ENCODE results near the gene SNORC. TPM values are rescaled to one million over a fixed set of nuclear protein-coding genes. Genes with fewer than 3 reads are reported as not detected.

The SNORC gene
- total RNA-seq (2014; rRNA removed; shearing (Covaris generic)) (0.63 TPM in 1 of 2 replicates, not detected in the other), polyA plus RNA-seq (2016; fragmentation: Nextera tagmentation; extraction: Ambion mirVana) (0.39 TPM in 1 of 2 replicates, not detected in the other)

GRCh38 chr2:232870018-232870765 lies at the start of gene SNORC:
TSS of gene SNORC (plus strand) at chr2:232870264. CDS start at chr2:232870342, 78 bp downstream.
- Histone ChIP-seq H3K36me3 (ENCODE audit: low read depth) (no peaks in the 10 kb centered on the region), H3K9ac (no peak within 1 kb of the TSS), H3K4me1 (ENCODE audit: insufficient read depth) (no peaks in the 10 kb centered on the region), H3K4me3 (no peak within 1 kb of the TSS), H3K79me2 (ENCODE audit: insufficient read depth) (no peaks in the 10 kb centered on the region), H4K20me1 (ENCODE audit: insufficient read depth) (no peaks in the 10 kb centered on the region), H3K9me3 (ENCODE audit: low read depth) (no peaks in the 10 kb centered on the region), H3K9me2 (ENCODE audit: insufficient read depth) (no peaks in the 10 kb centered on the region), H3F3A (ENCODE audit: insufficient read depth) (no peaks in the 10 kb centered on the region), H3K27me3 (replicated peaks; ENCODE audit: insufficient read depth) (no peaks in the 10 kb centered on the region), H3K4me2 (ENCODE audit: unreplicated experiment) (no peak within 1 kb of the TSS), H2AFZ (no peak within 1 kb of the TSS), H3K27ac (no peak within 1 kb of the TSS)
- in situ Hi-C loops (cut with MboI), result no loop called here
- whole genome bisulfite sequencing, 2 experiments (ENCODE audit: low coverage in 1 of 2, low lambda C conversion rate in 2 of 2, missing lambda C conversion rate in 2 of 2), result 76 to 85% methylated on average over 15 to 21 of the region's 21 CpGs
- TF ChIP-seq EZH2 (IDR thresholded peaks at IDR 0.05; ENCODE audit: insufficient read depth, poor library complexity, severe bottlenecking), result no peak
- no peak for TF ChIP-seq EZH2phosphoT487 (IDR thresholded peaks at IDR 0.05; ENCODE audit: insufficient read depth, low read depth)
- no peak for DNase-seq

- Histone ChIP-seq H3K4me2 (ENCODE audit: unreplicated experiment) (no peak overlapping the region), H3K27me3 (replicated peaks; ENCODE audit: insufficient read depth) (no peaks in the 10 kb centered on the region), H3K9ac (no peak overlapping the region), H3K9me3 (ENCODE audit: low read depth) (no peaks in the 10 kb centered on the region), H3K79me2 (ENCODE audit: insufficient read depth) (peaks cover 32% of the 10 kb centered on the region), H3K4me1 (ENCODE audit: insufficient read depth) (no peaks in the 10 kb centered on the region), H3K9me2 (ENCODE audit: insufficient read depth) (no peaks in the 10 kb centered on the region), H3F3A (ENCODE audit: insufficient read depth) (no peaks in the 10 kb centered on the region), H3K4me3 (no peak overlapping the region), H4K20me1 (ENCODE audit: insufficient read depth) (no peaks in the 10 kb centered on the region), H3K27ac (no peak overlapping the region), H3K36me3 (ENCODE audit: low read depth) (peaks cover 44% of the 10 kb centered on the region), H2AFZ (no peak overlapping the region)
- TF ChIP-seq EZH2 (IDR thresholded peaks at IDR 0.05; ENCODE audit: insufficient read depth, poor library complexity, severe bottlenecking), result no peak
- in situ Hi-C loops (cut with MboI), result no loop called here
- no peak for DNase-seq
- WGBS, 2 experiments (ENCODE audit: low coverage in 1 of 2, low lambda C conversion rate in 2 of 2, missing lambda C conversion rate in 2 of 2), result 95% methylated on average over 3 of the region's 3 CpGs
Measured at GRCh38 chr2:232829988-232830387, 40.1 kb upstream of the SNORC start.

GRCh38 chr2:232831496-232831895 lies 38.6 kb upstream of the SNORC start:
- Histone ChIP-seq H3K79me2 (ENCODE audit: insufficient read depth) (peaks cover 29% of the 10 kb centered on the region), H3K36me3 (ENCODE audit: low read depth) (peaks cover 34% of the 10 kb centered on the region), H3K4me1 (ENCODE audit: insufficient read depth) (no peaks in the 10 kb centered on the region), H3F3A (ENCODE audit: insufficient read depth) (no peaks in the 10 kb centered on the region), H3K4me3 (no peak overlapping the region), H2AFZ (no peak overlapping the region), H3K9ac (no peak overlapping the region), H3K4me2 (ENCODE audit: unreplicated experiment) (no peak overlapping the region), H3K9me2 (ENCODE audit: insufficient read depth) (no peaks in the 10 kb centered on the region), H4K20me1 (ENCODE audit: insufficient read depth) (no peaks in the 10 kb centered on the region), H3K27me3 (replicated peaks; ENCODE audit: insufficient read depth) (no peaks in the 10 kb centered on the region), H3K27ac (no peak overlapping the region), H3K9me3 (ENCODE audit: low read depth) (no peaks in the 10 kb centered on the region)
- in situ Hi-C loops (cut with MboI), result no loop called here
- TF ChIP-seq EZH2phosphoT487 (IDR thresholded peaks at IDR 0.05; ENCODE audit: insufficient read depth, low read depth), result no peak
- WGBS, 2 experiments (ENCODE audit: low coverage in 1 of 2, low lambda C conversion rate in 2 of 2, missing lambda C conversion rate in 2 of 2), result 96 to 98% methylated on average over 3 of the region's 3 CpGs
- no peak for DNase-seq

- no peak for DNase-seq
- Histone ChIP-seq H3K9me2 (ENCODE audit: insufficient read depth) (no peaks in the 10 kb centered on the region), H3F3A (ENCODE audit: insufficient read depth) (no peaks in the 10 kb centered on the region; the same call in 1 of the 2 replicates), H3K4me3 (no peak overlapping the region), H3K4me1 (ENCODE audit: insufficient read depth) (peaks cover 10% of the 10 kb centered on the region), H3K9me3 (ENCODE audit: low read depth) (no peaks in the 10 kb centered on the region), H3K36me3 (ENCODE audit: low read depth) (peaks cover 33% of the 10 kb centered on the region; the same call in 1 of the 2 replicates), H3K79me2 (ENCODE audit: insufficient read depth) (peaks cover 19% of the 10 kb centered on the region; the same call in 1 of the 2 replicates), H3K27me3 (replicated peaks; ENCODE audit: insufficient read depth) (no peaks in the 10 kb centered on the region), H2AFZ (no peak overlapping the region), H3K9ac (no peak overlapping the region), H3K4me2 (ENCODE audit: unreplicated experiment) (no peak overlapping the region), H3K27ac (no peak overlapping the region), H4K20me1 (ENCODE audit: insufficient read depth) (no peaks in the 10 kb centered on the region)
- TF ChIP-seq EZH2 (IDR thresholded peaks at IDR 0.05; ENCODE audit: insufficient read depth, poor library complexity, severe bottlenecking) (no peak), EZH2phosphoT487 (IDR thresholded peaks at IDR 0.05; ENCODE audit: insufficient read depth, low read depth) (no peak)
- in situ Hi-C loops (cut with MboI), result no loop called here
- 91 to 100% methylated on average over 1 of the region's 1 CpG for WGBS, 2 experiments (ENCODE audit: low coverage in 1 of 2, low lambda C conversion rate in 2 of 2, missing lambda C conversion rate in 2 of 2)
Measured at GRCh38 chr2:232833830-232834229, 36.2 kb upstream of the SNORC start.

Data from GM23248 (cell line).